Measurements from ENCODE around the gene ESRRA. TPM values are rescaled to one million over a fixed set of nuclear protein-coding genes. Genes with fewer than 3 reads are reported as not detected.

Gene ESRRA
- total and polyA plus RNA-seq, 2 of the 13 experiments (the other 11 are each of a cell fraction or from before 2014, with no cell fraction given) = 18.1 to 36.3 TPM

DNA sequence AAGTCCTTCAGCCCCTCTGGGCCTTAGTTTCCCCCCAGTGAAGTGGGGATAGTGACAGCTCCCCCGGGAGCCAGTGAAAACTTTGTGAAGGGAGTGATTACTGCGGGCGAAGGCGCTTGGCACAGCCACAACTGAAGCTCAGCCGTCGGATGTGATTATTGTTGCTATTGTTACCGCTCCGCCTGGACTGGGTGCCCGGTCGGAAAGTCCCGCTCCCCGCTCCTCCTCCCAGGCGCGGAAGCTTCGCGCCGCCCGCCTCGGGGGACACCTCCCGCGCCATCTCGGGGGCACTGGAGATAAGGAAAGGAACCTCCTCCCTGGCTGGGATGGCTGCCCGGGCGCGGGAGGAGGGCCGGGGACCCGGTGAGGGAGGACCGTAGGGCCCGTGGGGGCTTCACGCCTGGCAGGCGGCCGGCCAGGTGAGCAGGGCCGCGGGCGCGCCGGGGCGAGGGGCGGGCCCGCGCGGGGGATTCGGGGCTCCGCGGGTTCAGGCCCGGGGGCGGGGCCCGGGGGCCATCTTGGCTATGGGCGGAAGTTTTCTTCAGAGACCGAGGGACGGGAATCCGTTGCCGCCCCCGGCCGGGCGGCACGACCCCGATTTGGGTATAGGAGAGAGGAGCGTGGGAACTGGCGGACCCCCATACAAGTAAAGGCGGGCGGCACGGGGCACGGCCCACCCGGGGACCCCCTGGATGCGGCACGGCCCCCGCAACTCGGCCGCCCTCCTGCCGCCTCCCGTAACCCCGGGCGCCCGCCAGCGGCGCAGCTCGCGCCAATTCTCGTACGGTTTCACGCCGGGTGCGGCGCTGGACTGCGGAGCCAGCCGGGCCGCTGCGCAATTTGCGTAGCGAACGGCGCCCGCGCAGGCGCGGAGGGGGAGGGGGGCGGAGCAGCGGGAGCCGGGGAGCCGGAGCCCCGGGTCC lies 20.1 kb upstream of the ESRRA start, which contains the start of gene GPR137 (continued):
- no peak for TF ChIP-seq RELA (CRISPR knock-in tag; IDR thresholded peaks at IDR 0.05)
- no peak for TF ChIP-seq KDM6A (CRISPR knock-in tag; IDR thresholded peaks at IDR 0.05; ENCODE audit: low read depth)
- peak; percentile 56 for TF ChIP-seq HOXA3 (CRISPR knock-in tag; IDR thresholded peaks at IDR 0.05)
- TF ChIP-seq ZNF24 (IDR thresholded peaks at IDR 0.05) = no peak
- TF ChIP-seq CREB3 (CRISPR knock-in tag; IDR thresholded peaks at IDR 0.05) = no peak
- peak; percentile 27; the same call in 1 of the 2 replicates for TF ChIP-seq HCFC1 (IDR thresholded peaks at IDR 0.05; ENCODE audit: low read depth, low read length)
- TF ChIP-seq GABPB1 (CRISPR knock-in tag; IDR thresholded peaks at IDR 0.05) = peak; percentile 78
- no peak for TF ChIP-seq KLF13 (CRISPR knock-in tag; IDR thresholded peaks at IDR 0.05)
- TF ChIP-seq SNRNP70 (IDR thresholded peaks at IDR 0.05; ENCODE audit: low read depth, low read length) = peak; percentile 100
- TF ChIP-seq RFXANK (CRISPR knock-in tag; IDR thresholded peaks at IDR 0.05) = no peak
- TF ChIP-seq ZEB1 (IDR thresholded peaks at IDR 0.05; ENCODE audit: insufficient replicate concordance, low read depth) = peak; percentile 20
- no peak for TF ChIP-seq CBFB (CRISPR knock-in tag; IDR thresholded peaks at IDR 0.05)
- TF ChIP-seq ARNT2 (CRISPR knock-in tag; IDR thresholded peaks at IDR 0.05; ENCODE audit: low read depth) = peak; percentile 49; the same call in 1 of the 2 replicates
- TF ChIP-seq RFX5 (IDR thresholded peaks at IDR 0.05; ENCODE audit: low read depth, low read length) = no peak
- TF ChIP-seq MBNL3 (CRISPR knock-in tag; conservative IDR thresholded peaks at IDR 0.05) = no peak
- TF ChIP-seq ZNF292 (CRISPR knock-in tag; IDR thresholded peaks at IDR 0.05; ENCODE audit: borderline replicate concordance, low read depth) = no peak
- TF ChIP-seq TEF (CRISPR knock-in tag; IDR thresholded peaks at IDR 0.05) = no peak
- TF ChIP-seq PHF8 (CRISPR knock-in tag; IDR thresholded peaks at IDR 0.05) = peak; percentile 60
- TF ChIP-seq ZNF414 (CRISPR knock-in tag; IDR thresholded peaks at IDR 0.05) = peak; percentile 37; the same call in 1 of the 2 replicates
- peak; percentile 21; the same call in 1 of the 2 replicates for TF ChIP-seq ISL2 (CRISPR knock-in tag; IDR thresholded peaks at IDR 0.05)
- TF ChIP-seq ELK4 (CRISPR knock-in tag; IDR thresholded peaks at IDR 0.05; ENCODE audit: borderline replicate concordance) = no peak
- peak; percentile 7 for TF ChIP-seq KDM2A (CRISPR knock-in tag; IDR thresholded peaks at IDR 0.05; ENCODE audit: borderline replicate concordance, low read depth)
- TF ChIP-seq HNF4A (CRISPR knock-in tag; IDR thresholded peaks at IDR 0.05) = no peak
- peak; percentile 57 for TF ChIP-seq TBX2 (CRISPR knock-in tag; IDR thresholded peaks at IDR 0.05; ENCODE audit: borderline replicate concordance)
- TF ChIP-seq ZNF44 (CRISPR knock-in tag; IDR thresholded peaks at IDR 0.05) = 0 out of 2 replicates have a peak, but pooled peaks have one; percentile 2
- TF ChIP-seq SMARCC2 (IDR thresholded peaks at IDR 0.05) = no peak
- peak; percentile 58 for TF ChIP-seq POLR2G (IDR thresholded peaks at IDR 0.05; ENCODE audit: low read depth, low read length)
- TF ChIP-seq EP300 (IDR thresholded peaks at IDR 0.05; ENCODE audit: low read depth in 2 of 2, low read length in 2 of 2) = no peak
- no peak for TF ChIP-seq EP300 (CRISPR knock-in tag; IDR thresholded peaks at IDR 0.05; ENCODE audit: borderline replicate concordance)
- no peak for TF ChIP-seq HMG20A (CRISPR knock-in tag; IDR thresholded peaks at IDR 0.05; ENCODE audit: borderline replicate concordance)
